GM23248 (cell line): ENCODE data around the gene EME2. TPM values are rescaled to one million over a fixed set of nuclear protein-coding genes. Genes with fewer than 3 reads are reported as not detected.

Experiments
- DNase-seq: peaks from one replicate; pipeline ENCODE4 v3.0.0-alpha.2; 2015
- H2AFZ ChIP-seq: fragments of 200-600 bp; sonication (generic); 2 replicates; pipeline ENCODE4 v1.6.1; 2016; ENCODE audit warnings: antibody characterized with exemption
- H3F3A ChIP-seq: fragments of 200-600 bp; sonication (generic); 2 replicates; pipeline ENCODE4 v1.6.1; 2016; ENCODE audit warnings: mild to moderate bottlenecking, antibody characterized with exemption, mixed run types; ENCODE audit not compliant: insufficient read depth
- H3K27ac ChIP-seq: fragments of 200-600 bp; sonication (generic); 2 replicates; pipeline ENCODE4 v1.5.1; 2016; ENCODE audit warnings: mild to moderate bottlenecking
- H3K27me3 ChIP-seq: fragments of 200-600 bp; sonication (generic); replicated peaks from 2 replicates; pipeline ENCODE4 v1.6.1; 2016; ENCODE audit warnings: mild to moderate bottlenecking; ENCODE audit not compliant: insufficient read depth
- H3K36me3 ChIP-seq: fragments of 200-600 bp; sonication (generic); 2 replicates; pipeline ENCODE4 v1.6.1; 2016; ENCODE audit warnings: low read depth, mild to moderate bottlenecking
- H3K4me1 ChIP-seq: fragments of 200-600 bp; sonication (generic); 2 replicates; pipeline ENCODE4 v1.6.1; 2016; ENCODE audit warnings: mild to moderate bottlenecking; ENCODE audit not compliant: insufficient read depth
- H3K4me2 ChIP-seq: fragments of 200-600 bp; sonication (generic); one replicate; pipeline ENCODE4 v1.6.1; 2016; ENCODE audit warnings: mild to moderate bottlenecking; ENCODE audit not compliant: unreplicated experiment
- H3K4me3 ChIP-seq: fragments of 200-600 bp; sonication (generic); 2 replicates; pipeline ENCODE4 v1.5.1; 2016; ENCODE audit warnings: mild to moderate bottlenecking
- H3K79me2 ChIP-seq: fragments of 200-600 bp; sonication (generic); 2 replicates; pipeline ENCODE4 v1.6.1; 2016; ENCODE audit warnings: mild to moderate bottlenecking; ENCODE audit not compliant: insufficient read depth
- H3K9ac ChIP-seq: fragments of 200-600 bp; sonication (generic); 2 replicates; pipeline ENCODE4 v1.6.1; 2016; ENCODE audit warnings: mild to moderate bottlenecking
- H3K9me2 ChIP-seq: fragments of 200-600 bp; sonication (generic); 2 replicates; pipeline ENCODE4 v1.6.1; 2016; ENCODE audit warnings: mixed run types, mild to moderate bottlenecking, moderate library complexity; ENCODE audit not compliant: insufficient read depth
- H3K9me3 ChIP-seq: fragments of 200-600 bp; sonication (generic); one replicate; pipeline ENCODE4 v1.6.1; 2017; ENCODE audit warnings: low read depth
- H4K20me1 ChIP-seq: fragments of 200-600 bp; sonication (generic); 2 replicates; pipeline ENCODE4 v1.6.0; 2016; ENCODE audit not compliant: insufficient read depth
- EZH2 ChIP-seq: fragments of 200-600 bp; sonication (generic); IDR thresholded peaks from 2 replicates; pipeline ENCODE4 v1.6.1; 2018; ENCODE audit warnings: antibody characterized with exemption, mild to moderate bottlenecking; ENCODE audit not compliant: insufficient read depth, poor library complexity, severe bottlenecking
- EZH2phosphoT487 ChIP-seq: fragments of 200-600 bp; sonication (generic); IDR thresholded peaks from 2 replicates; pipeline ENCODE4 v1.6.1; 2018; ENCODE audit warnings: antibody characterized with exemption, moderate library complexity, mild to moderate bottlenecking, low read depth; ENCODE audit not compliant: insufficient read depth
- WGBS, 2 experiments: methylation state at CpG; one replicate each; pipeline ENCODE4 v1.1.6; 2015 to 2017; ENCODE audit warnings: low lambda C conversion rate in 2 of 2, low coverage in 1 of 2; ENCODE audit errors: missing lambda C conversion rate in 2 of 2; 5-methylcytosine and 5-hydroxymethylcytosine counted together
- in situ Hi-C: fragments of 300-500 bp; cut with MboI; formaldehyde crosslinking; loops from 2 replicates; pipeline ENCODE4 v1.15.0; 2020
- polyA plus RNA-seq: library from polyadenylated mRNA; unstranded; fragments of >200 nt; fragmentation: Nextera tagmentation; extraction: Ambion mirVana; gene quantifications from 2 replicates; pipeline ENCODE4 v1.2.1, GENCODE V29; 2016
- total RNA-seq: library from RNA; depleted of rRNA; stranded (reverse); fragments of >200 nt; shearing (Covaris generic); gene quantifications from 2 replicates; pipeline ENCODE4 v1.2.3, GENCODE V29; 2014

Gene EME2
- total and polyA plus RNA-seq, 2 experiments from 2014 or later, result 3.1 to 9.3 TPM

DNA sequence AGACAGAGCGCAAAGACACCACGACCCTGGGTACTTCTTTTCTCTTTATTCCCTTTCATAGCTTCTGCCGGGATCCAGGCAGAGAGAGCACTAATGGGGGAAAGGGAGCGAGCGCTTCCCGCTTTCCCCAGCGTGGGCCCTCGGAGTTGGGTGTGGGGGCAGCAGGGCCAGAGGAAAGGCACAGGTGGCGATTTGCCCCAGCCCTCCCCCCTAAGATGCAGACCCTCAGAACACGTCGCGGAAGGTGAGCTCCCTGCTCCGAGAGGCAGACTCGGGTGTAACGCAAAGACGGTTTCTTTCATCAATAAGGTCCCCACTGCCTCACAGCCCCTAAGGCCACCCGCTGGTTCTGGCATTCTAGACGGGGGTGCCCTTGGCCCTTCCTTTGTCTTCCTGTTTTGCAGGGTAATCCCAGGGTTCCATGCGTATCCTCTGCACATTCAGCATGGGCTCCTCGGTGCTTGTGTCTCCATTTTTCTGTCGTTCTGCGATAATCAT lies 697 bp upstream of the EME2 start:
- Histone ChIP-seq H3K79me2 (peaks cover 38% of the 10 kb centered on the region), H2AFZ (peak overlapping the region; percentile 17; the same call in 1 of the 2 replicates), H3K4me3 (peak overlapping the region; percentile 86), H3K27me3 (no peaks in the 10 kb centered on the region), H3K36me3 (no peaks in the 10 kb centered on the region), H3K27ac (peak overlapping the region; percentile 38), H3K4me2 (peak overlapping the region; percentile 93), H3K9ac (peak overlapping the region; percentile 86), H3K9me3 (no peaks in the 10 kb centered on the region), H3F3A (peaks cover 11% of the 10 kb centered on the region; the same call in 1 of the 2 replicates), H3K4me1 (peaks cover 9% of the 10 kb centered on the region; the same call in 1 of the 2 replicates), H3K9me2 (no peaks in the 10 kb centered on the region), H4K20me1 (no peaks in the 10 kb centered on the region)
- in situ Hi-C loops, result no loop called here
- 2 to 3% methylated on average over 22 of the region's 22 CpGs for WGBS, 2 experiments
- no peak for TF ChIP-seq EZH2phosphoT487
- TF ChIP-seq EZH2, result no peak
- DNase-seq, result no peak

DNA sequence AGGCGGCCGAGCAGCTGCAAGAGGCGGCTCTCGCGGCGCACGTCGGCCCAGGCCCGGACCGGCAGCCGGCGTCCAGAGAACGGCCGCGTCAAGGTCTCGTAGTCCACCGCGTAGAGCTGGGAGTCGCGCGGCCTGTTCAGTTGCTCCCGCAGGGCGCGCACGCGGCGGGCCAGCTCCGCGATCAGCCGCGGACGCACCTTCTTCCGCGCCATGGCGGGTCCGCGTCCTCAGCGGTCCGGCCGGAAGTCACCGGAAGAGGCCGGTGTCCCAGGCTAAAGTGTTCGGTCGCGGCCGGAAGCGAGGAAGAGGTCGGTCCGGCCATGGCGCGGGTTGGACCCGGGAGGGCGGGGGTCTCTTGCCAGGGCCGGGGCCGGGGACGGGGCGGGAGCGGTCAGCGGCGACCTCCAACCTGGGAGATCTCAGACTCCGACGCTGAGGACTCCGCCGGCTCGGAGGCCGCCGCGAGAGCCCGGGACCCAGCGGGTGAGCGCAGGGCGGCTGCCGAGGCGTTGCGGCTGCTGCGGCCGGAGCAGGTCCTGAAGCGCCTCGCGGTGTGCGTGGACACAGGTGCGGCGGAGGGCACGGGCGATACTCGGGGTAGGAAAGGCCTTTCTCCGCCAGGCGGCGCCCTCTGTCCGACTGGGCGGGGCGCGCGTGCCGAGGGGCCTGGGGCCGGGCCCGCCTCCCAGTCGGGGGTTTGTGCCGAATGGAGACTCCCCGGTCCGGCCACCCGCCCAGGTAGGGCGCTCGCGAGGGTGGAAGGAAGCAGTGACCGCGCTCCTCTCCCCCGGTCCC lies 495 bp downstream of the EME2 start, which contains the start of gene MRPS34:
TSS of gene MRPS34 (minus strand) at position 227 of the 795 bp plus-strand sequence. CDS start at position 212, 15 bp downstream.
- H3K4me1 ChIP-seq, result peaks cover 9% of the 10 kb centered on the region; the same call in 1 of the 2 replicates
- H3K36me3 ChIP-seq, result no peaks in the 10 kb centered on the region
- H3F3A ChIP-seq, result peaks cover 11% of the 10 kb centered on the region; the same call in 1 of the 2 replicates
- peak; percentile 94 for DNase-seq
- no peak for TF ChIP-seq EZH2phosphoT487
- TF ChIP-seq EZH2, result no peak
- H3K9me2 ChIP-seq, result no peaks in the 10 kb centered on the region
- no peaks in the 10 kb centered on the region for H3K27me3 ChIP-seq
- H4K20me1 ChIP-seq, result no peaks in the 10 kb centered on the region
- peak within 1 kb of the TSS; percentile 86 for H3K4me3 ChIP-seq
- H2AFZ ChIP-seq, result peak within 1 kb of the TSS; percentile 72
- H3K9me3 ChIP-seq, result no peaks in the 10 kb centered on the region
- peak within 1 kb of the TSS; percentile 86 for H3K9ac ChIP-seq
- 1% methylated on average over 78 to 81 of the region's 108 CpGs for whole genome bisulfite sequencing, 2 experiments
- H3K27ac ChIP-seq, result peak within 1 kb of the TSS; percentile 44
- in situ Hi-C loops, result no loop called here
- peak within 1 kb of the TSS; percentile 93 for H3K4me2 ChIP-seq
- peaks cover 38% of the 10 kb centered on the region for H3K79me2 ChIP-seq

DNA sequence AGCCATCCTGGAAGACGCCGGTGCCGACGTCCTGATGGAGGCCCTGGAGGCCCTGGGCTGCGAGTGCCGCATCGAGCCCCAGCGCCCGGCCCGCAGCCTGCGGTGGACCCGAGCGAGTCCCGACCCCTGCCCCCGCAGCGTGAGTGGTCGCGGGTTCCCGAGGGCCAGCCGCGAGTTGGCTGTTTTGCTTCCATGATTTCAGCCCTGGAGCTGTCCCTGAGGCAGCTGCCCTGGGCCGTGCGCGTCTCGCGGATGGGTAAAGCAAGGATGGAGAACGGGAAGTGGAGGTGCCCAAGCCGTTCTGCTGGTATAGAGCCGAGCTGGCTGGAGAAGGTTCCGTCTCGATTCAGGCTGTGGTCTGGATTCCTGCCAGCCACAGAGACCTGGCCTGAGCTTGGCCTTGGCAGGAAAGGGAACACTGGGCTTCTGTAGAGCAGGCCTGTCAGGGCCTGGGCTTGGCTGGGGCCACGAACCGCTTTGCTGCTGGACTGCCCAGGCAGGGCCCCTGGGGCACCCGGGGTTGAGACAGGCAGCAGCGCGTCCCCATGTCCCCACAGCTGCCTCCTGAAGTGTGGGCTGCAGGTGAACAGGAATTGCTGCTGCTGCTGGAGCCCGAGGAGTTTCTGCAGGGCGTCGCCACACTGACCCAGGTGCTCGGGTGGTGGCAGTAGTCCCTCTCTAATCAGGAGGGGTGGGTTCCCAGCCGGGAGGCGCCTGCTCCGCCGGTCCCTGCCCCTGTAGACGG lies 1.3 kb downstream of the EME2 start:
- Histone ChIP-seq H3K27me3 (no peaks in the 10 kb centered on the region), H3K4me3 (peak overlapping the region; percentile 86), H4K20me1 (no peaks in the 10 kb centered on the region), H3K4me2 (peak overlapping the region; percentile 93), H3K79me2 (peaks cover 38% of the 10 kb centered on the region), H2AFZ (peak overlapping the region; percentile 72), H3K9me2 (no peaks in the 10 kb centered on the region), H3F3A (peaks cover 11% of the 10 kb centered on the region; the same call in 1 of the 2 replicates), H3K36me3 (no peaks in the 10 kb centered on the region), H3K4me1 (peaks cover 9% of the 10 kb centered on the region; the same call in 1 of the 2 replicates), H3K27ac (peak overlapping the region; percentile 44; the same call in 1 of the 2 replicates), H3K9me3 (no peaks in the 10 kb centered on the region), H3K9ac (peak overlapping the region; percentile 86)
- 16 to 22% methylated on average over 32 to 36 of the region's 45 CpGs for WGBS, 2 experiments
- TF ChIP-seq EZH2phosphoT487, result no peak
- TF ChIP-seq EZH2, result no peak
- DNase-seq, result peak; percentile 69
- in situ Hi-C loops, result no loop called here

DNA sequence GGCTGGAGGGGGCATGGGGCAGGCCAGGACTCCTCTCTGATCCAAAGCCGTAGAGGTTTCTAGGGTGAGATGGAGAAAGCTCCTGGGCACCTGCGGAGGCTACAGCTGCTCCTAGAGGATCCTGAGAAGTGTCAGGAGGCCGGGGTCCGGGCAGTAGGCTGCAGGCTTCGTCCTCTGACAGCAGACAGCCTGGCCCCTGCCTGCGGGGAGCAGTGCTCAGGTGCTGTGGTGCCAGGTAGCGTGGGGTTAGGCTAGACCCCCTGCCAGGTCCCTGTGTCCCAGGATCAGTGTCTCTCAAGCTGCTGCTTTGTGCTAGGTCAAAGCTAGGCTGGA lies 1.8 kb downstream of the EME2 start:
- Histone ChIP-seq H3K9me2 (no peaks in the 10 kb centered on the region), H3K9me3 (no peaks in the 10 kb centered on the region), H3K27me3 (no peaks in the 10 kb centered on the region), H3K27ac (no peak overlapping the region), H3K36me3 (no peaks in the 10 kb centered on the region), H3K4me2 (peak overlapping the region; percentile 93), H3F3A (peaks cover 11% of the 10 kb centered on the region; the same call in 1 of the 2 replicates), H3K4me1 (peaks cover 9% of the 10 kb centered on the region; the same call in 1 of the 2 replicates), H3K79me2 (peaks cover 38% of the 10 kb centered on the region), H3K4me3 (peak overlapping the region; percentile 86), H2AFZ (no peak overlapping the region), H3K9ac (peak overlapping the region; percentile 86), H4K20me1 (no peaks in the 10 kb centered on the region)
- TF ChIP-seq EZH2 (no peak), EZH2phosphoT487 (no peak)
- DNase-seq, result no peak
- in situ Hi-C loops, result no loop called here
- WGBS, 2 experiments, result 77 to 81% methylated on average over 7 of the region's 7 CpGs
